ENCODE measurements around the gene SPEM3. TPM values are rescaled to one million over a fixed set of nuclear protein-coding genes. Genes with fewer than 3 reads are reported as not detected.

The SPEM3 gene
- total and polyA plus RNA-seq, 2 experiments from 2014 or later = not detected

DNA sequence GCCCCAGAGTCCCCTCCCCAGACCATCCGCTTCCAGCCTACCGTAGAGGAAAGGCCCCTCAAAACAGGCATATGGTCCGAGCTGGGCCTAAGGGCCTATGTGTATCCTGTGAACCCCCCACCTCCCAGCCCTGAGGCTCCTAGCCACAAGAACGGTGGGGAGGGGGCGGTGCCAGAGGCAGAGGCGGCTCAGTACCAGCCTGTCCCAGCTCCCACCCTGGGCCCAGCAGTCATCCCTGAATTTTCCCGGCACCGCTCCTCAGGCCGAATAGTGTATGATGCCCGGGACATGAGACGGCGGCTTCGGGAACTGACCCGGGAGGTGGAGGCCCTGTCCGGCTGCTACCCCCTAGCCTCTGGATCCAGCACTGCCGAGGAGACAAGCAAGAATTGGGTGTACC is 7.5 kb upstream of the SPEM3 start:
- H3K4me1 ChIP-seq (ENCODE audit: insufficient read depth) = no peaks in the 10 kb centered on the region
- H3F3A ChIP-seq (ENCODE audit: insufficient read depth) = no peaks in the 10 kb centered on the region
- no peak overlapping the region for H2AFZ ChIP-seq
- no peaks in the 10 kb centered on the region for H4K20me1 ChIP-seq (ENCODE audit: insufficient read depth)
- in situ Hi-C loops (cut with MboI) = no loop called here
- TF ChIP-seq EZH2phosphoT487 (IDR thresholded peaks at IDR 0.05; ENCODE audit: insufficient read depth, low read depth) (no peak), EZH2 (IDR thresholded peaks at IDR 0.05; ENCODE audit: insufficient read depth, poor library complexity, severe bottlenecking) (no peak)
- H3K79me2 ChIP-seq (ENCODE audit: insufficient read depth) = no peaks in the 10 kb centered on the region
- H3K27ac ChIP-seq = no peak overlapping the region
- no peak overlapping the region for H3K4me3 ChIP-seq
- H3K36me3 ChIP-seq (ENCODE audit: low read depth) = no peaks in the 10 kb centered on the region
- no peaks in the 10 kb centered on the region for H3K9me2 ChIP-seq (ENCODE audit: insufficient read depth)
- H3K9ac ChIP-seq = no peak overlapping the region
- no peak for DNase-seq
- no peaks in the 10 kb centered on the region for H3K9me3 ChIP-seq (ENCODE audit: low read depth)
- WGBS, 2 experiments (ENCODE audit: low coverage in 1 of 2, low lambda C conversion rate in 2 of 2, missing lambda C conversion rate in 2 of 2) = 93 to 94% methylated on average over 16 of the region's 16 CpGs
- no peak overlapping the region for H3K4me2 ChIP-seq (ENCODE audit: unreplicated experiment)
- H3K27me3 ChIP-seq (replicated peaks; ENCODE audit: insufficient read depth) = no peaks in the 10 kb centered on the region

DNA sequence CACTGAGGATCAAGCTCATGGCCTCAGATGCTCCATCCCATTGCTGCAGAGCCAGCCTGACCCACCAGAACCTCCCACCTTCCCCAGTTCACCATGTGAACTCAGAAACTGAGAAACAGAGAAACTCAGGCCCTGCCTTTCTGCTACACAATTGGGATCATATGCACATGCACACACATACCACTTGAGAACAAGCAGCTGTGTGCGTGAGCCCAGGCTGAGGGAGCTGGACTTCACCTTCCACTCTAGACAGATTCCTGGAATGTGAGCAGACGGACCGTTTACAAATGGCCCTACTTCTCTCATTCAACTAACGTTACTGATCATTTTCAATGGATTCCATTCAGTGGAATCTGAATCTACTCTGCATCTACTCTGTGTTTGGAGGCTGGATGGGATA is 5.0 kb upstream of the SPEM3 start:
- Histone ChIP-seq H3K79me2 (ENCODE audit: insufficient read depth) (no peaks in the 10 kb centered on the region), H2AFZ (no peak overlapping the region), H3K4me3 (no peak overlapping the region), H3K9me3 (ENCODE audit: low read depth) (no peaks in the 10 kb centered on the region), H4K20me1 (ENCODE audit: insufficient read depth) (no peaks in the 10 kb centered on the region), H3K27ac (no peak overlapping the region), H3K4me2 (ENCODE audit: unreplicated experiment) (no peak overlapping the region), H3F3A (ENCODE audit: insufficient read depth) (no peaks in the 10 kb centered on the region), H3K27me3 (replicated peaks; ENCODE audit: insufficient read depth) (no peaks in the 10 kb centered on the region), H3K9me2 (ENCODE audit: insufficient read depth) (no peaks in the 10 kb centered on the region), H3K9ac (no peak overlapping the region), H3K4me1 (ENCODE audit: insufficient read depth) (no peaks in the 10 kb centered on the region), H3K36me3 (ENCODE audit: low read depth) (no peaks in the 10 kb centered on the region)
- TF ChIP-seq EZH2 (IDR thresholded peaks at IDR 0.05; ENCODE audit: insufficient read depth, poor library complexity, severe bottlenecking) (no peak), EZH2phosphoT487 (IDR thresholded peaks at IDR 0.05; ENCODE audit: insufficient read depth, low read depth) (no peak)
- no peak for DNase-seq
- in situ Hi-C loops (cut with MboI) = no loop called here
- WGBS, 2 experiments (ENCODE audit: low coverage in 1 of 2, low lambda C conversion rate in 2 of 2, missing lambda C conversion rate in 2 of 2) = 78 to 79% methylated on average over 4 of the region's 4 CpGs

DNA sequence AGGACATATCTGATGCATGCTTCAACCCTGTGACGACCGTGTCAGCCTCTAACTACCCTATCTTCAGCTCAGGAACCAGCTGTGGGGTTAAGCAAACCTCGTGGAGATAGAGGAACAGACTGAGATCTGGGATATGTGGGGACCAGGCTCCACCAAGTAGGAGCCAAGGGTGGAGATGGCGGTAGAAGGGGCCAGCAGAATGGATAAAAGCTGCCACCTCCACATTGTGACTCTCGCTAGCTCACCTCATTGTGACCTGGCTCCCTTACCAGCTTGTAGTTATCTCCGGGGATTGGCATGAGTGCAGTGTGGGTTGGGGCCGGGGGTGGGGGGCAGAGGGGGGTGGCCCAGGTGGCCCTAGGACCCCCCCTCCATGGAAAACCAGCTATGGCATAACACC is 3.3 kb upstream of the SPEM3 start, which contains the start of gene SPEM2:
TSS of gene SPEM2 (plus strand) at position 301 of the 400 bp plus-strand sequence. CDS start at position 374, 73 bp downstream.
- H2AFZ ChIP-seq = no peak within 1 kb of the TSS
- in situ Hi-C loops (cut with MboI) = no loop called here
- H3K27ac ChIP-seq = no peak within 1 kb of the TSS
- no peak within 1 kb of the TSS for H3K4me3 ChIP-seq
- H3K36me3 ChIP-seq (ENCODE audit: low read depth) = no peaks in the 10 kb centered on the region
- no peak for TF ChIP-seq EZH2 (IDR thresholded peaks at IDR 0.05; ENCODE audit: insufficient read depth, poor library complexity, severe bottlenecking)
- no peaks in the 10 kb centered on the region for H4K20me1 ChIP-seq (ENCODE audit: insufficient read depth)
- H3K9ac ChIP-seq = no peak within 1 kb of the TSS
- H3K4me1 ChIP-seq (ENCODE audit: insufficient read depth) = no peaks in the 10 kb centered on the region
- DNase-seq = no peak
- H3K9me3 ChIP-seq (ENCODE audit: low read depth) = no peaks in the 10 kb centered on the region
- no peaks in the 10 kb centered on the region for H3K27me3 ChIP-seq (replicated peaks; ENCODE audit: insufficient read depth)
- H3F3A ChIP-seq (ENCODE audit: insufficient read depth) = no peaks in the 10 kb centered on the region
- H3K79me2 ChIP-seq (ENCODE audit: insufficient read depth) = no peaks in the 10 kb centered on the region
- no peak within 1 kb of the TSS for H3K4me2 ChIP-seq (ENCODE audit: unreplicated experiment)
- 76 to 77% methylated on average over 7 of the region's 7 CpGs for WGBS, 2 experiments (ENCODE audit: low coverage in 1 of 2, low lambda C conversion rate in 2 of 2, missing lambda C conversion rate in 2 of 2)
- H3K9me2 ChIP-seq (ENCODE audit: insufficient read depth) = no peaks in the 10 kb centered on the region

DNA sequence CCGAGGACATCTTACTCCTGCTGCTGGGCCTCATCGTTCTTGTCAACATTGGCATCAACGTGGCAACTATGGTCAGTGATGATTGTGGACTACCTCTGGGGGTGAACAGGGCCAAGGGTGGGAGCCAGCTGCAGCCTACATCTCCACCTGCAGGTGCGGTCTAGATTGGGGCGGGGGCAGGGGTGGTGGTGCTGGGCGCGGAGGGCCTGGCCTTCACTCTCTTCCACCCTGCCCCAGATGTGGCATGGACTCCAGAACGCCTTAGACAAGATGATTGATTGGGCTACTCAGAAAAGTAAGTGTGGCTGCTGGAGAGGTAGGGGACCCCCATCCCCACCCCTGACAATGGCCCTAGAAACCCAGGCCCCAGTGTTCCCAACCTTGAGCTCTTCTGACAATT is 2.9 kb upstream of the SPEM3 start:
- Histone ChIP-seq H3K4me1 (ENCODE audit: insufficient read depth) (no peaks in the 10 kb centered on the region), H2AFZ (no peak overlapping the region), H3K79me2 (ENCODE audit: insufficient read depth) (no peaks in the 10 kb centered on the region), H3K4me2 (ENCODE audit: unreplicated experiment) (no peak overlapping the region), H3K27me3 (replicated peaks; ENCODE audit: insufficient read depth) (no peaks in the 10 kb centered on the region), H3K9me2 (ENCODE audit: insufficient read depth) (no peaks in the 10 kb centered on the region), H3K9ac (no peak overlapping the region), H3K27ac (no peak overlapping the region), H3K9me3 (ENCODE audit: low read depth) (no peaks in the 10 kb centered on the region), H3K4me3 (no peak overlapping the region), H3F3A (ENCODE audit: insufficient read depth) (no peaks in the 10 kb centered on the region), H3K36me3 (ENCODE audit: low read depth) (no peaks in the 10 kb centered on the region), H4K20me1 (ENCODE audit: insufficient read depth) (no peaks in the 10 kb centered on the region)
- TF ChIP-seq EZH2phosphoT487 (IDR thresholded peaks at IDR 0.05; ENCODE audit: insufficient read depth, low read depth) (no peak), EZH2 (IDR thresholded peaks at IDR 0.05; ENCODE audit: insufficient read depth, poor library complexity, severe bottlenecking) (no peak)
- in situ Hi-C loops (cut with MboI) = no loop called here
- no peak for DNase-seq
- WGBS, 2 experiments (ENCODE audit: low coverage in 1 of 2, low lambda C conversion rate in 2 of 2, missing lambda C conversion rate in 2 of 2) = 81 to 84% methylated on average over 8 of the region's 8 CpGs
